Gastroesophageal sphincter (tissue), 3 donors: ENCODE data around the gene GUCD1.

Source experiments
- POLR2A ChIP-seq, 2 donors: fragments of 450-650 bp; IDR thresholded peaks; one replicate each; pipeline ENCODE4 v1.6.1; 2017; ENCODE audit warnings: antibody characterized with exemption in 2 of 2, mild to moderate bottlenecking in 2 of 2, moderate library complexity in 1 of 2
- POLR2AphosphoS5 ChIP-seq: sonication (generic); formaldehyde crosslinking; IDR thresholded peaks from one replicate; pipeline ENCODE4 v1.6.1; 2017; ENCODE audit warnings: antibody characterized with exemption
- TF ChIP-seq, protein P1 (sequence below), 4 experiments: fragments of 200-600 bp in 2 of 4; fragments of 450-650 bp in 2 of 4; sonication (generic) in 1 of 4; IDR thresholded peaks; one replicate each; pipeline ENCODE4 v1.5.1; 2017 to 2019; ENCODE audit warnings: antibody characterized with exemption in 4 of 4, mild to moderate bottlenecking in 2 of 4, moderate library complexity in 2 of 4

DNA sequence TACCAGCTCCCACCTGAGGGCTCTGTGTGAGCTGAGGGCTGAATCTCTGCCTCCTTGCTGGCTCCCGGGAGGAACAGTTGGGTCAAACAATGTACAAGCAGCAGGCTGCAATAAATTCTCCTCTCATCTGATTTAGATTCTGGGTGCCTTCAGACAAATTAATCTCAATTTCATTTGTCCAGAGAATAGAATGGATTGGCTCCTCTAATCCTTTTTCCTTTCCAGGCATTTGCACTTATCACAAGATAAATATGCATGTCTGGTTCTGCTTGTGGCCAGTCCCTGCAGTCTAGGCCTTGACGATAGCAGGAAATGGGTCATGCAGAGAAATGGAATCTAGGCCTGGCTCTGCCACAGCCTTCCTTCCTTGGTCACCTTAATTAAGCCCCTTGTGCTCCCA is 31.1 kb downstream of the GUCD1 start:
- TF ChIP-seq, protein P1, sequence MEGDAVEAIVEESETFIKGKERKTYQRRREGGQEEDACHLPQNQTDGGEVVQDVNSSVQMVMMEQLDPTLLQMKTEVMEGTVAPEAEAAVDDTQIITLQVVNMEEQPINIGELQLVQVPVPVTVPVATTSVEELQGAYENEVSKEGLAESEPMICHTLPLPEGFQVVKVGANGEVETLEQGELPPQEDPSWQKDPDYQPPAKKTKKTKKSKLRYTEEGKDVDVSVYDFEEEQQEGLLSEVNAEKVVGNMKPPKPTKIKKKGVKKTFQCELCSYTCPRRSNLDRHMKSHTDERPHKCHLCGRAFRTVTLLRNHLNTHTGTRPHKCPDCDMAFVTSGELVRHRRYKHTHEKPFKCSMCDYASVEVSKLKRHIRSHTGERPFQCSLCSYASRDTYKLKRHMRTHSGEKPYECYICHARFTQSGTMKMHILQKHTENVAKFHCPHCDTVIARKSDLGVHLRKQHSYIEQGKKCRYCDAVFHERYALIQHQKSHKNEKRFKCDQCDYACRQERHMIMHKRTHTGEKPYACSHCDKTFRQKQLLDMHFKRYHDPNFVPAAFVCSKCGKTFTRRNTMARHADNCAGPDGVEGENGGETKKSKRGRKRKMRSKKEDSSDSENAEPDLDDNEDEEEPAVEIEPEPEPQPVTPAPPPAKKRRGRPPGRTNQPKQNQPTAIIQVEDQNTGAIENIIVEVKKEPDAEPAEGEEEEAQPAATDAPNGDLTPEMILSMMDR (IDR thresholded peaks at IDR 0.05), result no peak
- no peak for TF ChIP-seq POLR2AphosphoS5
- TF ChIP-seq POLR2A (IDR thresholded peaks at IDR 0.05), result no peak
